Fibroblast of lung (primary cell): ENCODE results near the gene FMN1.

ENCODE experiments used
- CTCF ChIP-seq, 2 donors: IDR thresholded peaks in 1 of 2; conservative IDR thresholded peaks in 1 of 2; 1 replicate in 1 of 2; 2 replicates in 1 of 2; pipeline ENCODE4 v1.5.1; 2011 to 2012; ENCODE audit warnings: low read length in 2 of 2, control low read depth in 1 of 2, inconsistent platforms in 1 of 2, low read depth in 1 of 2, mild to moderate bottlenecking in 1 of 2
- EZH2 ChIP-seq: IDR thresholded peaks from 2 replicates; pipeline ENCODE4 v1.5.1; 2012; ENCODE audit warnings: low read length, control low read depth, mild to moderate bottlenecking; ENCODE audit errors: missing control alignments

GRCh38 chr15:32849769-32850668 is 344.5 kb downstream of the FMN1 start:
- no peak for TF ChIP-seq CTCF (conservative IDR thresholded peaks at IDR 0.05 in 1 of 2, IDR thresholded peaks at IDR 0.05 in 1 of 2; ENCODE audit: low read depth in 1 of 2, low read length in 2 of 2)
- TF ChIP-seq EZH2 = no peak
